ENCODE results near the gene SMIM36. TPM values are rescaled to one million over a fixed set of nuclear protein-coding genes. Genes with fewer than 3 reads are reported as not detected.

Gene SMIM36
- total and polyA plus RNA-seq, 10 of the 15 experiments (the other 5 are each of a cell fraction or from before 2014, with no cell fraction given) = not detected

- Histone ChIP-seq H4K20me1 (ENCODE audit: control insufficient read depth, insufficient read depth) (no peaks in the 10 kb centered on the region), H3K27ac (ENCODE audit: control insufficient read depth, insufficient read depth) (peak overlapping the region; percentile 65), H3K27me3 (replicated peaks in 1 of 2; ENCODE audit: control insufficient read depth in 2 of 2, insufficient read depth in 2 of 2, low read length in 1 of 2) (no peaks in the 10 kb centered on the region), H3K4me2 (ENCODE audit: control insufficient read depth, insufficient read depth) (peak overlapping the region; percentile 61), H3K4me1 (ENCODE audit: control insufficient read depth, insufficient read depth, low read length) (peaks cover 17% of the 10 kb centered on the region), H3K4me3 (no peak overlapping the region), H2AFZ (ENCODE audit: control insufficient read depth, low read depth, low read length) (peak overlapping the region; percentile 78), H3K9me3 (replicated peaks; ENCODE audit: control insufficient read depth, insufficient read depth, low read length) (no peaks in the 10 kb centered on the region), H3K9ac (ENCODE audit: control insufficient read depth, insufficient read depth, low read length) (no peak overlapping the region), H3K79me2 (ENCODE audit: control insufficient read depth, insufficient read depth, low read length) (no peaks in the 10 kb centered on the region), H3K36me3 (ENCODE audit: control insufficient read depth in 2 of 2, insufficient read depth in 2 of 2, low read length in 1 of 2) (no peaks in the 10 kb centered on the region)
- ChIA-PET CTCF (interaction anchor here (0.9 to 1.1 kb wide), 4 partner anchors 11 to 34 kb away, joined by 3 to 5 read pairs (median 4); no protein-coding TSS in a partner anchor), SMC1A (ENCODE audit: uncharacterized antibody, unreplicated experiment) (interaction anchor here (0.6 to 17.7 kb wide), 4 partner anchors 14 to 68 kb away, joined by 3 to 359 read pairs (median 5); partner anchors contain the start of gene MMD), POLR2A (interaction anchor here (0.6 to 1.2 kb wide), 3 partner anchors 11 to 39 kb away, joined by 3 to 4 read pairs (median 3); no protein-coding TSS in a partner anchor), RAD21 (ENCODE audit: unreplicated experiment) (interaction anchor here (2.2 kb wide), 1 partner anchor 8 kb away, joined by 12 read pairs; no protein-coding TSS in a partner anchor)
- BruUV-seq (replicated peaks) = no TSS peak
- DNase-seq (ENCODE audit: low read depth, low spot score) = no peak
- ATAC-seq = peak; percentile 83
- WGBS (ENCODE audit: insufficient coverage, insufficient replicate concordance, low lambda C conversion rate, missing lambda C conversion rate) = 69% methylated on average over 6 of the region's 6 CpGs
- intact Hi-C loops (cut with micrococcal nuclease; ENCODE audit: unreplicated experiment) (no loop called here), in situ Hi-C loops (cut with MboI) (no loop called here)
- FAIRE-seq = no peak
- TF ChIP-seq SIX5 (IDR thresholded peaks at IDR 0.05; ENCODE audit: low read depth, low read length, severe bottlenecking) (no peak), SMAD5 (IDR thresholded peaks at IDR 0.05; ENCODE audit: low read depth) (no peak), SP1 (IDR thresholded peaks at IDR 0.05; ENCODE audit: low read depth, low read length) (no peak), RAD51 (IDR thresholded peaks at IDR 0.05) (no peak), RB1 (IDR thresholded peaks at IDR 0.05; ENCODE audit: borderline replicate concordance) (no peak), PAX8 (IDR thresholded peaks at IDR 0.05) (no peak), POLR2AphosphoS2 (IDR thresholded peaks at IDR 0.05; ENCODE audit: low read depth, low read length) (no peak), SPI1 (IDR thresholded peaks at IDR 0.05; ENCODE audit: borderline replicate concordance, insufficient read depth, low read depth, low read length) (peak; percentile 86), IRF5 (IDR thresholded peaks at IDR 0.05; ENCODE audit: borderline replicate concordance) (no peak), RAD21 (IDR thresholded peaks at IDR 0.05; ENCODE audit: insufficient read depth, low read depth, low read length) (no peak), CREB1 (IDR thresholded peaks at IDR 0.05; ENCODE audit: low read depth) (no peak), JUNB (IDR thresholded peaks at IDR 0.05) (peak; percentile 48), MYB (IDR thresholded peaks at IDR 0.05; ENCODE audit: borderline replicate concordance, low read depth, low read length) (no peak), IKZF1 (conservative IDR thresholded peaks at IDR 0.05) (peak; percentile 85), MTA2 (IDR thresholded peaks at IDR 0.05; ENCODE audit: low read depth) (peak; percentile 34)
- TF ChIP-seq, protein P1, sequence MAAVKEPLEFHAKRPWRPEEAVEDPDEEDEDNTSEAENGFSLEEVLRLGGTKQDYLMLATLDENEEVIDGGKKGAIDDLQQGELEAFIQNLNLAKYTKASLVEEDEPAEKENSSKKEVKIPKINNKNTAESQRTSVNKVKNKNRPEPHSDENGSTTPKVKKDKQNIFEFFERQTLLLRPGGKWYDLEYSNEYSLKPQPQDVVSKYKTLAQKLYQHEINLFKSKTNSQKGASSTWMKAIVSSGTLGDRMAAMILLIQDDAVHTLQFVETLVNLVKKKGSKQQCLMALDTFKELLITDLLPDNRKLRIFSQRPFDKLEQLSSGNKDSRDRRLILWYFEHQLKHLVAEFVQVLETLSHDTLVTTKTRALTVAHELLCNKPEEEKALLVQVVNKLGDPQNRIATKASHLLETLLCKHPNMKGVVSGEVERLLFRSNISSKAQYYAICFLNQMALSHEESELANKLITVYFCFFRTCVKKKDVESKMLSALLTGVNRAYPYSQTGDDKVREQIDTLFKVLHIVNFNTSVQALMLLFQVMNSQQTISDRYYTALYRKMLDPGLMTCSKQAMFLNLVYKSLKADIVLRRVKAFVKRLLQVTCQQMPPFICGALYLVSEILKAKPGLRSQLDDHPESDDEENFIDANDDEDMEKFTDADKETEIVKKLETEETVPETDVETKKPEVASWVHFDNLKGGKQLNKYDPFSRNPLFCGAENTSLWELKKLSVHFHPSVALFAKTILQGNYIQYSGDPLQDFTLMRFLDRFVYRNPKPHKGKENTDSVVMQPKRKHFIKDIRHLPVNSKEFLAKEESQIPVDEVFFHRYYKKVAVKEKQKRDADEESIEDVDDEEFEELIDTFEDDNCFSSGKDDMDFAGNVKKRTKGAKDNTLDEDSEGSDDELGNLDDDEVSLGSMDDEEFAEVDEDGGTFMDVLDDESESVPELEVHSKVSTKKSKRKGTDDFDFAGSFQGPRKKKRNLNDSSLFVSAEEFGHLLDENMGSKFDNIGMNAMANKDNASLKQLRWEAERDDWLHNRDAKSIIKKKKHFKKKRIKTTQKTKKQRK (IDR thresholded peaks at IDR 0.05; ENCODE audit: low read depth, low read length) = no peak
Observed at GRCh38 chr17:55444471-55445441, 66.5 kb downstream of the SMIM36 start.
